ENCODE results near the gene FNDC3B.

FNDC3B gene

DNA sequence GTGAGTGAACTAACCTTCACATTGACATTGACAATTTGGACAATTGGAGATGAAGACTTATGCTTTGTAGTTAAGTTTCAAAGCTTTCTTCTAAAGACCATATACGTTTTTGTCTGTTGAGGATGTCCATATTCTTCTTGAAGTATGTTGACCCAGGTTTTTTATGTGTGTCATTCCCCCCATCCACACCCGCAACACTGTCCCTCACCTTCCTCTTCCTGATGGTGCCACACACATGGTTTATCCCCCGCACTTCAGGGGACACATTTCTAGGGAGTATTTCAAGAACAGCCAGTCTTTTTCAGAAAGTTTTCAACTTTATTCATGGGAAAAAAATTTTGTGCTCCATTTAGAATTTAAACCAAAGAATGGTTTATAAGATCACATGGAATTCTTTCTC lies 303.7 kb downstream of the FNDC3B start:
- H3K36me3 ChIP-seq (ENCODE audit: control insufficient read depth in 4 of 4, insufficient read depth in 4 of 4, low read length in 3 of 4): peaks cover 18 to 76% (median 40%) of the 10 kb centered on the region in 4 experiments

DNA sequence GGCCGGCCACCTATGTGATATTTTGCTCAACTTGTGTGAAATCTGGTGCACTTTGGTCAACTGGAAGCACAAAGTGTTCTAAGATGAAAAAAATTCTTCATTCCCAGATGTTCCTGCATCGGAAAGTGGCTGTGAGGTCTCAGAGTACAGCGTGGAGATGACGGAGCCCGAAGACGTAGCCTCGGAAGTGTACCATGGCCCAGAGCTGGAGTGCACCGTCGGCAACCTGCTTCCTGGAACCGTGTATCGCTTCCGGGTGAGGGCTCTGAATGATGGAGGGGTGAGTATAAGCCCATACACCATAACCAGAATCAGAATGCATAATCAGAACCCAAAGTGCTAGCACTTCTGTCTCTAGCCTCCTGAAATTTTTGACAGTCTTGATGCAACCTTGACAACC lies 304.6 kb downstream of the FNDC3B start:
- DNase-seq: no peak
- no peaks in the 10 kb centered on the region for H3K9me3 ChIP-seq (ENCODE audit: control extremely low read depth in 1 of 5, control insufficient read depth in 4 of 5, insufficient read depth in 2 of 5, low read depth in 1 of 5, low read length in 4 of 5)
- 98% methylated on average over 7 of the region's 12 CpGs for WGBS (ENCODE audit: insufficient coverage)
- H3K27ac ChIP-seq (ENCODE audit: insufficient read depth in 1 of 2, low read depth in 1 of 2, low read length in 2 of 2, poor library complexity in 1 of 2, severe bottlenecking in 2 of 2): no peak overlapping the region
- ChIA-PET CTCF (interaction anchor here (0.9 kb wide), 1 partner anchor 309 kb away, joined by 3 read pairs; no protein-coding TSS in a partner anchor), POLR2A (no interaction called here)
- no peak overlapping the region for H3K4me3 ChIP-seq (ENCODE audit: control insufficient read depth in 1 of 7, extremely low read depth in 1 of 7, insufficient read depth in 4 of 7, low read depth in 2 of 7, low read length in 6 of 7)
- no peaks in the 10 kb centered on the region for H3K27me3 ChIP-seq (replicated peaks in 2 of 5; ENCODE audit: control insufficient read depth in 4 of 5, insufficient read depth in 5 of 5, low read length in 4 of 5)
- H3K36me3 ChIP-seq (ENCODE audit: control insufficient read depth in 4 of 4, insufficient read depth in 4 of 4, low read length in 3 of 4): peaks cover 18 to 82% (median 43%) of the 10 kb centered on the region in 4 experiments
- H3K4me1 ChIP-seq (ENCODE audit: control extremely low read depth in 1 of 4, control insufficient read depth in 4 of 4, insufficient read depth in 4 of 4, low read length in 3 of 4): no peaks in the 10 kb centered on the region

More for the DNA sequence above, 303.7 kb downstream of the FNDC3B start:
- Histone ChIP-seq H3K4me3 (ENCODE audit: control insufficient read depth in 1 of 7, extremely low read depth in 1 of 7, insufficient read depth in 4 of 7, low read depth in 2 of 7, low read length in 6 of 7) (no peak overlapping the region), H3K27me3 (replicated peaks in 2 of 5; ENCODE audit: control insufficient read depth in 4 of 5, insufficient read depth in 5 of 5, low read length in 4 of 5) (no peaks in the 10 kb centered on the region), H3K27ac (ENCODE audit: insufficient read depth in 1 of 2, low read depth in 1 of 2, low read length in 2 of 2, poor library complexity in 1 of 2, severe bottlenecking in 2 of 2) (no peak overlapping the region), H3K9me3 (ENCODE audit: control extremely low read depth in 1 of 5, control insufficient read depth in 4 of 5, insufficient read depth in 2 of 5, low read depth in 1 of 5, low read length in 4 of 5) (no peaks in the 10 kb centered on the region), H3K4me1 (ENCODE audit: control extremely low read depth in 1 of 4, control insufficient read depth in 4 of 4, insufficient read depth in 4 of 4, low read length in 3 of 4) (no peaks in the 10 kb centered on the region)
- POLR2A ChIA-PET: no interaction called here
- CTCF ChIA-PET: interaction anchor here (4.1 to 4.9 kb wide), 2 partner anchors 8 to 324 kb away, joined by 17 to 25 read pairs; no protein-coding TSS in a partner anchor
- no peak for DNase-seq
- WGBS (ENCODE audit: insufficient coverage): 100% methylated on average over 1 of the region's 3 CpGs

DNA sequence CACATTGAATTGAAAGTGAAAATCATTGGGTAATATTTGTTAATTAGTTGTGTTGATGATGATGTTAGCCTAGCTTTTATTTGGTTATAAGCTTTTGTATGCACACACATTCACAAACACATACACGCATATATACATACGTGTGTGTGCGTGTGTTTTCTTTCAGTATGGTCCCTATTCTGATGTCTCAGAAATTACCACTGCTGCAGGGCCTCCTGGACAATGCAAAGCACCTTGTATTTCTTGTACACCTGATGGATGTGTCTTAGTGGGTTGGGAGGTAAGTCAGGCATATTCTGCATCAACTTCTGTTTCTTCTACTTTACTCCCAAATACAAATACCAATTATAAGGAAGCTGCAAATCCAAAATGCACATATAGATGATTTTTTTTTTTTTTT lies 306.8 kb downstream of the FNDC3B start:
- Histone ChIP-seq H3K27ac (ENCODE audit: insufficient read depth in 1 of 2, low read depth in 1 of 2, low read length in 2 of 2, poor library complexity in 1 of 2, severe bottlenecking in 2 of 2) (no peak overlapping the region), H3K4me3 (ENCODE audit: control insufficient read depth in 1 of 7, extremely low read depth in 1 of 7, insufficient read depth in 4 of 7, low read depth in 2 of 7, low read length in 6 of 7) (no peak overlapping the region), H3K36me3 (ENCODE audit: control insufficient read depth in 4 of 4, insufficient read depth in 4 of 4, low read length in 3 of 4) (peaks cover 16 to 77% (median 40%) of the 10 kb centered on the region in 4 experiments), H3K9me3 (ENCODE audit: control extremely low read depth in 1 of 5, control insufficient read depth in 4 of 5, insufficient read depth in 2 of 5, low read depth in 1 of 5, low read length in 4 of 5) (no peaks in the 10 kb centered on the region), H3K4me1 (ENCODE audit: control extremely low read depth in 1 of 4, control insufficient read depth in 4 of 4, insufficient read depth in 4 of 4, low read length in 3 of 4) (no peaks in the 10 kb centered on the region), H3K27me3 (replicated peaks in 2 of 5; ENCODE audit: control insufficient read depth in 4 of 5, insufficient read depth in 5 of 5, low read length in 4 of 5) (no peaks in the 10 kb centered on the region)
- no peak for DNase-seq
- WGBS (ENCODE audit: insufficient coverage): no CpG with 5 or more reads among the region's 3 CpGs
- ChIA-PET POLR2A (no interaction called here), CTCF (no interaction called here)

GRCh38 chr3:172347895-172348679 lies 308.7 kb downstream of the FNDC3B start:
- 80% methylated on average over 2 of the region's 3 CpGs for WGBS (ENCODE audit: insufficient coverage)
- Histone ChIP-seq H3K27ac (ENCODE audit: insufficient read depth in 1 of 2, low read depth in 1 of 2, low read length in 2 of 2, poor library complexity in 1 of 2, severe bottlenecking in 2 of 2) (no peak overlapping the region), H3K4me1 (ENCODE audit: control extremely low read depth in 1 of 4, control insufficient read depth in 4 of 4, insufficient read depth in 4 of 4, low read length in 3 of 4) (no peaks in the 10 kb centered on the region), H3K4me3 (ENCODE audit: control insufficient read depth in 1 of 7, extremely low read depth in 1 of 7, insufficient read depth in 4 of 7, low read depth in 2 of 7, low read length in 6 of 7) (no peak overlapping the region), H3K9me3 (ENCODE audit: control extremely low read depth in 1 of 5, control insufficient read depth in 4 of 5, insufficient read depth in 2 of 5, low read depth in 1 of 5, low read length in 4 of 5) (no peaks in the 10 kb centered on the region), H3K27me3 (replicated peaks in 2 of 5; ENCODE audit: control insufficient read depth in 4 of 5, insufficient read depth in 5 of 5, low read length in 4 of 5) (no peaks in the 10 kb centered on the region), H3K36me3 (ENCODE audit: control insufficient read depth in 4 of 4, insufficient read depth in 4 of 4, low read length in 3 of 4) (peaks cover 11 to 78% (median 38%) of the 10 kb centered on the region in 4 experiments)
- ChIA-PET CTCF (no interaction called here), POLR2A (no interaction called here)
- DNase-seq: no peak

- Histone ChIP-seq H3K4me3 (ENCODE audit: control insufficient read depth in 1 of 7, extremely low read depth in 1 of 7, insufficient read depth in 4 of 7, low read depth in 2 of 7, low read length in 6 of 7) (no peak overlapping the region), H3K27me3 (replicated peaks in 2 of 5; ENCODE audit: control insufficient read depth in 4 of 5, insufficient read depth in 5 of 5, low read length in 4 of 5) (no peaks in the 10 kb centered on the region), H3K27ac (ENCODE audit: insufficient read depth in 1 of 2, low read depth in 1 of 2, low read length in 2 of 2, poor library complexity in 1 of 2, severe bottlenecking in 2 of 2) (no peak overlapping the region), H3K36me3 (ENCODE audit: control insufficient read depth in 4 of 4, insufficient read depth in 4 of 4, low read length in 3 of 4) (peaks cover 6 to 76% (median 27%) of the 10 kb centered on the region in 4 experiments), H3K4me1 (ENCODE audit: control extremely low read depth in 1 of 4, control insufficient read depth in 4 of 4, insufficient read depth in 4 of 4, low read length in 3 of 4) (no peaks in the 10 kb centered on the region), H3K9me3 (ENCODE audit: control extremely low read depth in 1 of 5, control insufficient read depth in 4 of 5, insufficient read depth in 2 of 5, low read depth in 1 of 5, low read length in 4 of 5) (no peaks in the 10 kb centered on the region)
- ChIA-PET POLR2A (no interaction called here), CTCF (interaction anchor here (0.5 to 3.5 kb wide), 2 partner anchors 11 to 72 kb away, joined by 3 to 17 read pairs; no protein-coding TSS in a partner anchor)
- no peak for DNase-seq
- 94% methylated on average over 6 of the region's 9 CpGs for WGBS (ENCODE audit: insufficient coverage)
These were observed 312.6 kb downstream of the FNDC3B start for GRCh38 chr3:172351895-172352466.

DNA sequence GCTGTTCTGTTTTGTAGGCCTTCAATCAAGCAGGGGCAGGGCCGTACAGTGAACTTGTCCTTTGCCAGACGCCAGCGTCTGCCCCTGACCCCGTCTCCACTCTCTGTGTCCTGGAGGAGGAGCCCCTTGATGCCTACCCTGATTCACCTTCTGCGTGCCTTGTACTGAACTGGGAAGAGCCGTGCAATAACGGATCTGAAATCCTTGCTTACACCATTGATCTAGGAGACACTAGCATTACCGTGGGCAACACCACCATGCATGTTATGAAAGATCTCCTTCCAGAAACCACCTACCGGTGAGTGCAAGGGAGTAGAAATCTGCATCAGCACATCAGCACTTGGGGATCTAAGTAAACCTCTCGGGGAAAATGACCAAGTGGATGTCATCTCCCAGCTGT lies 313.4 kb downstream of the FNDC3B start:
- CTCF ChIA-PET: interaction anchor here (3.5 kb wide), 1 partner anchor 12 kb away, joined by 17 read pairs; no protein-coding TSS in a partner anchor

GRCh38 chr3:172354931-172355499 lies 315.6 kb downstream of the FNDC3B start:
- no peaks in the 10 kb centered on the region for H3K9me3 ChIP-seq (ENCODE audit: control extremely low read depth in 1 of 5, control insufficient read depth in 4 of 5, insufficient read depth in 2 of 5, low read depth in 1 of 5, low read length in 4 of 5)
- no peaks in the 10 kb centered on the region for H3K27me3 ChIP-seq (replicated peaks in 2 of 5; ENCODE audit: control insufficient read depth in 4 of 5, insufficient read depth in 5 of 5, low read length in 4 of 5)
- no peak overlapping the region for H3K27ac ChIP-seq (ENCODE audit: insufficient read depth in 1 of 2, low read depth in 1 of 2, low read length in 2 of 2, poor library complexity in 1 of 2, severe bottlenecking in 2 of 2)
- no peak overlapping the region for H3K4me3 ChIP-seq (ENCODE audit: control insufficient read depth in 1 of 7, extremely low read depth in 1 of 7, insufficient read depth in 4 of 7, low read depth in 2 of 7, low read length in 6 of 7)
- H3K4me1 ChIP-seq (ENCODE audit: control extremely low read depth in 1 of 4, control insufficient read depth in 4 of 4, insufficient read depth in 4 of 4, low read length in 3 of 4): no peaks in the 10 kb centered on the region
- WGBS (ENCODE audit: insufficient coverage): 88% methylated on average over 1 of the region's 3 CpGs
- peaks cover 2 to 70% (median 24%) of the 10 kb centered on the region in 4 experiments for H3K36me3 ChIP-seq (ENCODE audit: control insufficient read depth in 4 of 4, insufficient read depth in 4 of 4, low read length in 3 of 4)
- ChIA-PET POLR2A (no interaction called here), CTCF (interaction anchor here (2.4 kb wide), 1 partner anchor 22 kb away, joined by 9 read pairs; no protein-coding TSS in a partner anchor)
- no peak for DNase-seq

More for the DNA sequence above, 313.4 kb downstream of the FNDC3B start:
- Histone ChIP-seq H3K27ac (ENCODE audit: insufficient read depth in 1 of 2, low read depth in 1 of 2, low read length in 2 of 2, poor library complexity in 1 of 2, severe bottlenecking in 2 of 2) (no peak overlapping the region), H3K9me3 (ENCODE audit: control extremely low read depth in 1 of 5, control insufficient read depth in 4 of 5, insufficient read depth in 2 of 5, low read depth in 1 of 5, low read length in 4 of 5) (no peaks in the 10 kb centered on the region), H3K27me3 (replicated peaks in 2 of 5; ENCODE audit: control insufficient read depth in 4 of 5, insufficient read depth in 5 of 5, low read length in 4 of 5) (no peaks in the 10 kb centered on the region), H3K4me1 (ENCODE audit: control extremely low read depth in 1 of 4, control insufficient read depth in 4 of 4, insufficient read depth in 4 of 4, low read length in 3 of 4) (no peaks in the 10 kb centered on the region), H3K36me3 (ENCODE audit: control insufficient read depth in 4 of 4, insufficient read depth in 4 of 4, low read length in 3 of 4) (peaks cover 2 to 71% (median 23%) of the 10 kb centered on the region in 4 experiments), H3K4me3 (ENCODE audit: control insufficient read depth in 1 of 7, extremely low read depth in 1 of 7, insufficient read depth in 4 of 7, low read depth in 2 of 7, low read length in 6 of 7) (no peak overlapping the region)
- POLR2A ChIA-PET: no interaction called here
- DNase-seq: no peak
- 97% methylated on average over 10 of the region's 10 CpGs for WGBS (ENCODE audit: insufficient coverage)
